Liver (tissue), 9 donors: ENCODE data around the gene METRN. TPM values are rescaled to one million over a fixed set of nuclear protein-coding genes. Genes with fewer than 3 reads are reported as not detected.

ENCODE experiments used
- DNase-seq: peaks from one replicate; pipeline ENCODE4 v3.0.0-alpha.2; 2017; ENCODE audit warnings: low spot score
- H3K27ac ChIP-seq, 2 donors: one replicate each; pipeline ENCODE4 v1.7.0; 2013; ENCODE audit warnings: inconsistent platforms in 2 of 2, low read length in 2 of 2, control low read depth in 1 of 2, low read depth in 1 of 2, mild to moderate bottlenecking in 1 of 2
- H3K27me3 ChIP-seq, 4 donors: one replicate each; pipeline versions ENCODE4 v1.6.1 to v1.7.0; 2013; ENCODE audit warnings: low read length in 3 of 4, inconsistent platforms in 1 of 4, mild to moderate bottlenecking in 1 of 4, moderate library complexity in 1 of 4; ENCODE audit not compliant: control insufficient read depth in 4 of 4, insufficient read depth in 4 of 4
- H3K36me3 ChIP-seq, 4 donors: one replicate each; pipeline versions ENCODE4 v1.6.1 to v1.7.0; 2013; ENCODE audit warnings: low read length in 3 of 4, mild to moderate bottlenecking in 3 of 4, low read depth in 1 of 4, moderate library complexity in 1 of 4; ENCODE audit not compliant: control insufficient read depth in 4 of 4, insufficient read depth in 3 of 4
- H3K4me1 ChIP-seq, 4 donors: one replicate each; pipeline versions ENCODE4 v1.6.1 to v1.7.0; 2013; ENCODE audit warnings: low read length in 3 of 4, mild to moderate bottlenecking in 3 of 4, moderate library complexity in 1 of 4; ENCODE audit not compliant: control insufficient read depth in 4 of 4, insufficient read depth in 4 of 4
- H3K4me3 ChIP-seq, 3 donors: one replicate each; pipeline versions ENCODE4 v1.6.1 to v1.7.0; 2013; ENCODE audit warnings: low read length in 3 of 3, control low read depth in 1 of 3, low read depth in 1 of 3, mild to moderate bottlenecking in 1 of 3
- H3K9ac ChIP-seq, 2 donors: one replicate each; pipeline ENCODE4 v1.7.0; 2013; ENCODE audit warnings: low read length in 2 of 2, mild to moderate bottlenecking in 2 of 2, moderate library complexity in 2 of 2, control low read depth in 1 of 2, low read depth in 1 of 2
- H3K9me3 ChIP-seq, 4 donors: one replicate each; pipeline versions ENCODE4 v1.6.1 to v1.7.0; 2013; ENCODE audit warnings: low read length in 3 of 4; ENCODE audit not compliant: control insufficient read depth in 4 of 4
- ATF3 ChIP-seq: IDR thresholded peaks from 2 replicates; pipeline ENCODE4 v1.6.1; 2016; ENCODE audit warnings: antibody characterized with exemption
- CTCF ChIP-seq: fragments of 150-350 bp; IDR thresholded peaks from 2 replicates; pipeline ENCODE4 v1.5.1; 2017; ENCODE audit warnings: improper control_type of control experiment, low read depth, low read length; ENCODE audit not compliant: missing input control
- EGR1 ChIP-seq, 2 donors: IDR thresholded peaks; 2 replicates each; pipeline ENCODE4 v1.6.1; 2016 to 2018; ENCODE audit warnings: antibody characterized with exemption in 2 of 2, low read depth in 2 of 2
- FOXA1 ChIP-seq: IDR thresholded peaks from 2 replicates; pipeline ENCODE4 v1.6.1; 2016; ENCODE audit warnings: antibody characterized with exemption
- GABPA ChIP-seq, 2 donors: IDR thresholded peaks in 1 of 2; conservative IDR thresholded peaks in 1 of 2; 2 replicates each; pipeline ENCODE4 v1.6.1; 2016; ENCODE audit warnings: antibody characterized with exemption in 2 of 2, mild to moderate bottlenecking in 1 of 2, moderate library complexity in 1 of 2
- HNF4A ChIP-seq, 2 donors: conservative IDR thresholded peaks; 2 replicates each; pipeline ENCODE4 v1.6.1; 2016; ENCODE audit warnings: antibody characterized with exemption in 2 of 2, mild to moderate bottlenecking in 2 of 2
- HNF4G ChIP-seq: IDR thresholded peaks from 2 replicates; pipeline ENCODE4 v1.6.1; 2016; ENCODE audit warnings: antibody characterized with exemption
- JUND ChIP-seq, 2 donors: IDR thresholded peaks; 2 replicates each; pipeline ENCODE4 v1.6.1; 2016; ENCODE audit warnings: antibody characterized with exemption in 2 of 2
- MAX ChIP-seq: IDR thresholded peaks from 2 replicates; pipeline ENCODE4 v1.6.1; 2016; ENCODE audit warnings: antibody characterized with exemption
- NR2F2 ChIP-seq: IDR thresholded peaks from 2 replicates; pipeline ENCODE4 v1.6.1; 2016; ENCODE audit warnings: antibody characterized with exemption
- RAD21 ChIP-seq, 2 donors: IDR thresholded peaks; 2 replicates each; pipeline ENCODE4 v1.6.1; 2016; ENCODE audit warnings: antibody characterized with exemption in 2 of 2, mild to moderate bottlenecking in 2 of 2
- REST ChIP-seq: IDR thresholded peaks from 2 replicates; pipeline ENCODE4 v1.6.1; 2016; ENCODE audit warnings: antibody characterized with exemption, mild to moderate bottlenecking
- RXRA ChIP-seq, 2 donors: IDR thresholded peaks; 2 replicates each; pipeline ENCODE4 v1.6.1; 2017 to 2018; ENCODE audit warnings: antibody characterized with exemption in 2 of 2, mild to moderate bottlenecking in 1 of 2
- SP1 ChIP-seq: IDR thresholded peaks from 2 replicates; pipeline ENCODE4 v1.6.1; 2018; ENCODE audit warnings: antibody characterized with exemption, mild to moderate bottlenecking
- TAF1 ChIP-seq: conservative IDR thresholded peaks from 2 replicates; pipeline ENCODE4 v1.6.1; 2016; ENCODE audit warnings: antibody characterized with exemption, mild to moderate bottlenecking
- YY1 ChIP-seq: IDR thresholded peaks from 2 replicates; pipeline ENCODE4 v1.6.1; 2016; ENCODE audit warnings: antibody characterized with exemption, mild to moderate bottlenecking
- ZBTB33 ChIP-seq: IDR thresholded peaks from 2 replicates; pipeline ENCODE4 v1.6.1; 2016; ENCODE audit warnings: antibody characterized with exemption
- WGBS: extraction: QIAGEN DNeasy Blood & Tissue Kit; methylation state at CpG from one replicate; pipeline ENCODE4 v1.1.7; 2013; 5-methylcytosine and 5-hydroxymethylcytosine counted together
- polyA plus RNA-seq, 2 donors: library from polyadenylated mRNA; stranded (reverse) in 1 of 2; unstranded in 1 of 2; fragments of 200-250 nt in 1 of 2; fragments of >200 nt in 1 of 2; fragmentation: Nextera tagmentation in 1 of 2; extraction: Ambion mirVana in 1 of 2; gene quantifications; one replicate each; pipeline versions ENCODE4 v1.2.1 to v1.2.3, GENCODE V29; 2013 to 2015
- total RNA-seq, 2 donors: library from RNA; depleted of rRNA; stranded (reverse); fragments of >200 nt; gene quantifications; one replicate each; pipeline ENCODE4 v1.2.3, GENCODE V29; 2014
- donor health status: healthy.
- donor health status: healthy.
- donor health status: healthy.
- donor health status: healthy.
- donor health status: healthy.

Gene METRN
- total and polyA plus RNA-seq, 4 donors: 4.6 to 22.9 (median 7.1) TPM

GRCh38 chr16:740764-741505, 26.0 kb downstream of the METRN start, which contains the start of gene CIAO3:
Gene CIAO3 (minus strand): TSS chr16:740997. CDS start chr16:740985, 12 bp downstream.
- DNase-seq: peak; percentile 94
- no peaks in the 10 kb centered on the region for H3K9me3 ChIP-seq
- peak in 1 of 2 donors; percentile 68 for TF ChIP-seq GABPA (IDR thresholded peaks at IDR 0.05 in 1 of 2, conservative IDR thresholded peaks at IDR 0.05 in 1 of 2)
- TF ChIP-seq ZBTB33: no peak
- TF ChIP-seq RAD21 (IDR thresholded peaks at IDR 0.05): peak in 1 of 2 donors; percentile 55
- peak; percentile 87 for TF ChIP-seq CTCF
- peak; percentile 97 for TF ChIP-seq YY1
- TF ChIP-seq JUND (IDR thresholded peaks at IDR 0.05): no peak
- H3K4me3 ChIP-seq: peak within 1 kb of the TSS; percentile 83 to 99 (median 93)
- peaks cover 1 to 16% (median 9%) of the 10 kb centered on the region in 4 donors for H3K36me3 ChIP-seq
- peak within 1 kb of the TSS; percentile 50 to 56 for H3K27ac ChIP-seq
- WGBS: under 1% methylated on average over 79 of the region's 79 CpGs
- H3K9ac ChIP-seq: peak within 1 kb of the TSS; percentile 74 to 88
- no peaks in the 10 kb centered on the region for H3K27me3 ChIP-seq
- H3K4me1 ChIP-seq: peaks cover 12 to 17% (median 15%) of the 10 kb centered on the region in 4 donors

GRCh38 chr16:741986-742629, 27.2 kb downstream of the METRN start:
- no peak for DNase-seq
- 91% methylated on average over 15 of the region's 15 CpGs for WGBS
- H3K9ac ChIP-seq: no peak overlapping the region
- TF ChIP-seq EGR1 (IDR thresholded peaks at IDR 0.05; ENCODE audit: low read depth in 2 of 2) (no peak), NR2F2 (no peak), YY1 (no peak), GABPA (IDR thresholded peaks at IDR 0.05 in 1 of 2, conservative IDR thresholded peaks at IDR 0.05 in 1 of 2) (no peak), SP1 (no peak), RXRA (IDR thresholded peaks at IDR 0.05) (no peak), ZBTB33 (no peak), MAX (no peak), REST (no peak), JUND (IDR thresholded peaks at IDR 0.05) (no peak), CTCF (no peak), TAF1 (no peak), RAD21 (IDR thresholded peaks at IDR 0.05) (no peak), HNF4G (no peak), ATF3 (no peak), HNF4A (conservative IDR thresholded peaks at IDR 0.05) (no peak), FOXA1 (no peak)

More at GRCh38 chr16:741986-742629, 27.2 kb downstream of the METRN start:
- H3K27me3 ChIP-seq: no peaks in the 10 kb centered on the region
- no peaks in the 10 kb centered on the region for H3K9me3 ChIP-seq
- H3K36me3 ChIP-seq: peaks cover 0 to 7% (median 5%) of the 10 kb centered on the region in 4 donors
- H3K27ac ChIP-seq: no peak overlapping the region
- peaks cover 12 to 17% (median 15%) of the 10 kb centered on the region in 4 donors for H3K4me1 ChIP-seq
- no peak overlapping the region for H3K4me3 ChIP-seq
